ENCODE results near the gene TTN. TPM values are rescaled to one million over a fixed set of nuclear protein-coding genes. Genes with fewer than 3 reads are reported as not detected.

TTN gene
- total RNA-seq, 1 experiment from 2014 or later, result 1.1 TPM

DNA sequence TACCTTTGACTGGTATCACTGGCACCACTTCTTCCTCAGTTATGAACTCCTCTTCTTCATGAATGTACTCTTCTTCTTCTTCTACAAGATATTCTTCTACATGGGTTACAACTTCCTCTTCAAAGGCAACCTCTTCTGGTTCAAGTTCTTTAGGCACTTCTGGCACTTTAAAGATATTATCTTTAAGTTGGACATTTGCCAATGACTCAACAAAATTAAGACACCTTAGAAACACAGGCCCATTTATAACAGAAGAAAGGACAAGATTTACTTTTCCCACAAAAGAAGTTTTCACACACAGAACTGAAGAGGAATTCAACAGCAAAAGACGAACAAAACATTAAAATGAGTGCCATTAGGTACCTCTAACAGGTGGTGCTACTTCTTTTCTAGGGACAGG lies 127.3 kb downstream of the TTN start:
- Histone ChIP-seq H3K4me1 (ENCODE audit: insufficient read depth, low read length) (no peaks in the 10 kb centered on the region), H3K9ac (ENCODE audit: low read length) (no peak overlapping the region), H3K9me2 (replicated peaks; ENCODE audit: low read length) (no peaks in the 10 kb centered on the region), H4K20me1 (ENCODE audit: low read length) (no peaks in the 10 kb centered on the region), H3K4me2 (ENCODE audit: low read length) (no peak overlapping the region), H3K27ac (ENCODE audit: low read length) (no peak overlapping the region), H3K4me3 (ENCODE audit: low read length) (no peak overlapping the region), H3F3A (ENCODE audit: low read length, unreplicated experiment) (no peaks in the 10 kb centered on the region), H3K79me2 (ENCODE audit: low read length) (no peaks in the 10 kb centered on the region), H2AFZ (ENCODE audit: low read length) (no peak overlapping the region), H3K27me3 (ENCODE audit: low read length) (peaks cover 62% of the 10 kb centered on the region), H3K36me3 (ENCODE audit: low read depth, low read length) (no peaks in the 10 kb centered on the region), H3K9me3 (ENCODE audit: low read length) (no peaks in the 10 kb centered on the region)
- CTCF ChIA-PET, result no interaction called here
- intact Hi-C loops (cut with micrococcal nuclease), result no loop called here
- TF ChIP-seq EZH2phosphoT487 (IDR thresholded peaks at IDR 0.05; ENCODE audit: borderline replicate concordance, low read length) (no peak), EZH2 (IDR thresholded peaks at IDR 0.05; ENCODE audit: low read length, unreplicated experiment) (no peak)
- TF ChIP-seq, protein P1, sequence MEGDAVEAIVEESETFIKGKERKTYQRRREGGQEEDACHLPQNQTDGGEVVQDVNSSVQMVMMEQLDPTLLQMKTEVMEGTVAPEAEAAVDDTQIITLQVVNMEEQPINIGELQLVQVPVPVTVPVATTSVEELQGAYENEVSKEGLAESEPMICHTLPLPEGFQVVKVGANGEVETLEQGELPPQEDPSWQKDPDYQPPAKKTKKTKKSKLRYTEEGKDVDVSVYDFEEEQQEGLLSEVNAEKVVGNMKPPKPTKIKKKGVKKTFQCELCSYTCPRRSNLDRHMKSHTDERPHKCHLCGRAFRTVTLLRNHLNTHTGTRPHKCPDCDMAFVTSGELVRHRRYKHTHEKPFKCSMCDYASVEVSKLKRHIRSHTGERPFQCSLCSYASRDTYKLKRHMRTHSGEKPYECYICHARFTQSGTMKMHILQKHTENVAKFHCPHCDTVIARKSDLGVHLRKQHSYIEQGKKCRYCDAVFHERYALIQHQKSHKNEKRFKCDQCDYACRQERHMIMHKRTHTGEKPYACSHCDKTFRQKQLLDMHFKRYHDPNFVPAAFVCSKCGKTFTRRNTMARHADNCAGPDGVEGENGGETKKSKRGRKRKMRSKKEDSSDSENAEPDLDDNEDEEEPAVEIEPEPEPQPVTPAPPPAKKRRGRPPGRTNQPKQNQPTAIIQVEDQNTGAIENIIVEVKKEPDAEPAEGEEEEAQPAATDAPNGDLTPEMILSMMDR (conservative IDR thresholded peaks at IDR 0.05; ENCODE audit: low read depth, low read length), result no peak
- ATAC-seq, result no peak
- no TSS peak for BruUV-seq (replicated peaks)
- DNase-seq, result peak; percentile 22
- POLR2A ChIA-PET (ENCODE audit: unreplicated experiment), result no interaction called here

- Histone ChIP-seq H3F3A (ENCODE audit: low read length, unreplicated experiment) (no peaks in the 10 kb centered on the region), H3K79me2 (ENCODE audit: low read length) (no peaks in the 10 kb centered on the region), H3K27ac (ENCODE audit: low read length) (no peak overlapping the region), H3K4me2 (ENCODE audit: low read length) (no peak overlapping the region), H2AFZ (ENCODE audit: low read length) (no peak overlapping the region), H4K20me1 (ENCODE audit: low read length) (no peaks in the 10 kb centered on the region), H3K27me3 (ENCODE audit: low read length) (peaks cover 45% of the 10 kb centered on the region), H3K9me2 (replicated peaks; ENCODE audit: low read length) (no peaks in the 10 kb centered on the region), H3K36me3 (ENCODE audit: low read depth, low read length) (no peaks in the 10 kb centered on the region), H3K4me1 (ENCODE audit: insufficient read depth, low read length) (no peaks in the 10 kb centered on the region), H3K4me3 (ENCODE audit: low read length) (no peak overlapping the region), H3K9ac (ENCODE audit: low read length) (no peak overlapping the region), H3K9me3 (ENCODE audit: low read length) (no peaks in the 10 kb centered on the region)
- DNase-seq (no peak), ATAC-seq (no peak)
- no peak for TF ChIP-seq EZH2 (IDR thresholded peaks at IDR 0.05; ENCODE audit: low read length, unreplicated experiment)
- TF ChIP-seq, protein P1 (conservative IDR thresholded peaks at IDR 0.05; ENCODE audit: low read depth, low read length), result no peak
- no peak for TF ChIP-seq EZH2phosphoT487 (IDR thresholded peaks at IDR 0.05; ENCODE audit: borderline replicate concordance, low read length)
- ChIA-PET CTCF (no interaction called here), POLR2A (ENCODE audit: unreplicated experiment) (no interaction called here)
- intact Hi-C loops (cut with micrococcal nuclease), result no loop called here
- no TSS peak for BruUV-seq (replicated peaks)
These were observed 129.6 kb downstream of the TTN start for GRCh38 chr2:178677599-178677998.

DNA sequence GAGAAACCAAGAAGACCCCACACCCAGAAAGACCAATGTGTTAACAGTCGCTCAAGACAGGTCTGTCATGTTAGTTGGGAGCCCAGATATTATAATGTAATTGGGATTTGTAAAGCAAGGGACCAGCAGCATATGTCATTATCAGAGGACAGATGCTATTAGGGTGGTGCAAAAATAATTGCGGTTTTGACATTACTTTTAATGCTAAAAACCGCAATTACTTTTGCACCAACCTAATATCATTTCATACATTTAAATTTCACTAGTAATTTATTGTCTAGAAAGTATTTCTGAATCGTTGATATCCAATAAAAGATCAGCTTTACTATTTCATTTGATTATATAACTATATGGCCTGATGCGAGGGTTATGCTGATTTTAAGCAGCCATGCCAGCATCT lies 131.2 kb downstream of the TTN start:
- H3K79me2 ChIP-seq (ENCODE audit: low read length), result no peaks in the 10 kb centered on the region
- no peak overlapping the region for H3K9ac ChIP-seq (ENCODE audit: low read length)
- H2AFZ ChIP-seq (ENCODE audit: low read length), result no peak overlapping the region
- DNase-seq, result no peak
- H4K20me1 ChIP-seq (ENCODE audit: low read length), result no peaks in the 10 kb centered on the region
- no peaks in the 10 kb centered on the region for H3K36me3 ChIP-seq (ENCODE audit: low read depth, low read length)
- no peaks in the 10 kb centered on the region for H3K9me2 ChIP-seq (replicated peaks; ENCODE audit: low read length)
- BruUV-seq (replicated peaks), result no TSS peak
- TF ChIP-seq EZH2phosphoT487 (IDR thresholded peaks at IDR 0.05; ENCODE audit: borderline replicate concordance, low read length) (no peak), EZH2 (IDR thresholded peaks at IDR 0.05; ENCODE audit: low read length, unreplicated experiment) (no peak)
- TF ChIP-seq, protein P1 (conservative IDR thresholded peaks at IDR 0.05; ENCODE audit: low read depth, low read length), result no peak
- no peak overlapping the region for H3K4me2 ChIP-seq (ENCODE audit: low read length)
- ChIA-PET CTCF (no interaction called here), POLR2A (ENCODE audit: unreplicated experiment) (no interaction called here)
- ATAC-seq, result no peak
- no peaks in the 10 kb centered on the region for H3K9me3 ChIP-seq (ENCODE audit: low read length)
- peaks cover 44% of the 10 kb centered on the region for H3K27me3 ChIP-seq (ENCODE audit: low read length)
- no peaks in the 10 kb centered on the region for H3K4me1 ChIP-seq (ENCODE audit: insufficient read depth, low read length)
- H3F3A ChIP-seq (ENCODE audit: low read length, unreplicated experiment), result no peaks in the 10 kb centered on the region
- H3K27ac ChIP-seq (ENCODE audit: low read length), result no peak overlapping the region
- no peak overlapping the region for H3K4me3 ChIP-seq (ENCODE audit: low read length)
- intact Hi-C loops (cut with micrococcal nuclease), result no loop called here

All from PC-3 (cell line).